ENCODE results near the gene OTOF. TPM values are rescaled to one million over a fixed set of nuclear protein-coding genes. Genes with fewer than 3 reads are reported as not detected.
A peak's percentile ranks its signal among the peaks of the same experiment; 100 is the strongest.

The OTOF gene
- total and polyA plus RNA-seq, 2 experiments from 2014 or later, result 0.21 to 0.23 TPM

- no peak for TF ChIP-seq ZNF462 (CRISPR knock-in tag; IDR thresholded peaks at IDR 0.05)
- no peak for TF ChIP-seq NANOG (IDR thresholded peaks at IDR 0.05; ENCODE audit: borderline replicate concordance)
- no peak for TF ChIP-seq STAT1 (IDR thresholded peaks at IDR 0.05; ENCODE audit: unreplicated experiment)
Observed at GRCh38 chr2:26438526-26438925, 39.4 kb downstream of the OTOF start (continued).

DNA sequence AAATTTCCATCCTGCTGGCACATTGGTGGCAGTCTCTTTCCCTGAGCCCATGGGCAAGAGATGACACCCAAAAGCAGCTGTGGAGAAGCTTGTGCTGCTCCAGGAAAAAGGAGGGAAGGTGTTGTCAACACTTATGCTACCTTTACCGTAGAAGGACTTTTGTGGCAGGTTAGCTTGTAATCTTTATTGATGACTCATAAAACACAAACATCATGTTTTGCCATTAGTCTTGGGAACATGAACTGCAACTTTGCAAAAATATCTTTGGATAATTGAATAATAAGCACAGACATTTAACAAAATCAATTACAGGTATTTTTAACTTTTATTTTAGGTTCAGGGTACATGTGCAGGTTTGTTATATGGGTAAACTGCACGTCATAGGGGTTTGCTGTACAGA, 42.8 kb downstream of the OTOF start:
- Mint-ChIP-seq H3K9me3 (no peaks in the 10 kb centered on the region; the same call in 2 of the 3 replicates), H3K4me1 (0 out of 3 replicates have a peak, but pooled peaks cover 3% of the 10 kb centered on the region), H3K27ac (no peak overlapping the region), H3K4me3 (no peak overlapping the region), H3K36me3 (ENCODE audit: low read depth) (no peaks in the 10 kb centered on the region), H3K27me3 (ENCODE audit: insufficient read depth, low read depth, poor library complexity) (peaks cover 8% of the 10 kb centered on the region)
- H2AFZ ChIP-seq, result peak overlapping the region; percentile 81; the same call in 1 of the 2 replicates
- H3F3A ChIP-seq (replicated peaks; ENCODE audit: low read depth), result no peaks in the 10 kb centered on the region
- H3K9me2 ChIP-seq (ENCODE audit: insufficient read depth), result no peaks in the 10 kb centered on the region; the same call in 1 of the 2 replicates
- no peak overlapping the region for H3K4me3 ChIP-seq
- no peaks in the 10 kb centered on the region for H3K27me3 ChIP-seq (ENCODE audit: insufficient read depth)
- DNase-seq (ENCODE audit: low spot score) (no peak), ATAC-seq (no peak)
- no peaks in the 10 kb centered on the region for H4K20me1 ChIP-seq (replicated peaks; ENCODE audit: insufficient read depth)
- H3K36me3 ChIP-seq (ENCODE audit: insufficient read depth), result no peaks in the 10 kb centered on the region
- no peak overlapping the region for H3K4me2 ChIP-seq
- no peaks in the 10 kb centered on the region for H3K79me2 ChIP-seq (replicated peaks; ENCODE audit: insufficient read depth)
- no peak overlapping the region for H3K27ac ChIP-seq (ENCODE audit: low read depth)
- H3K4me1 ChIP-seq (ENCODE audit: insufficient read depth), result no peaks in the 10 kb centered on the region
- TF ChIP-seq, protein P1, sequence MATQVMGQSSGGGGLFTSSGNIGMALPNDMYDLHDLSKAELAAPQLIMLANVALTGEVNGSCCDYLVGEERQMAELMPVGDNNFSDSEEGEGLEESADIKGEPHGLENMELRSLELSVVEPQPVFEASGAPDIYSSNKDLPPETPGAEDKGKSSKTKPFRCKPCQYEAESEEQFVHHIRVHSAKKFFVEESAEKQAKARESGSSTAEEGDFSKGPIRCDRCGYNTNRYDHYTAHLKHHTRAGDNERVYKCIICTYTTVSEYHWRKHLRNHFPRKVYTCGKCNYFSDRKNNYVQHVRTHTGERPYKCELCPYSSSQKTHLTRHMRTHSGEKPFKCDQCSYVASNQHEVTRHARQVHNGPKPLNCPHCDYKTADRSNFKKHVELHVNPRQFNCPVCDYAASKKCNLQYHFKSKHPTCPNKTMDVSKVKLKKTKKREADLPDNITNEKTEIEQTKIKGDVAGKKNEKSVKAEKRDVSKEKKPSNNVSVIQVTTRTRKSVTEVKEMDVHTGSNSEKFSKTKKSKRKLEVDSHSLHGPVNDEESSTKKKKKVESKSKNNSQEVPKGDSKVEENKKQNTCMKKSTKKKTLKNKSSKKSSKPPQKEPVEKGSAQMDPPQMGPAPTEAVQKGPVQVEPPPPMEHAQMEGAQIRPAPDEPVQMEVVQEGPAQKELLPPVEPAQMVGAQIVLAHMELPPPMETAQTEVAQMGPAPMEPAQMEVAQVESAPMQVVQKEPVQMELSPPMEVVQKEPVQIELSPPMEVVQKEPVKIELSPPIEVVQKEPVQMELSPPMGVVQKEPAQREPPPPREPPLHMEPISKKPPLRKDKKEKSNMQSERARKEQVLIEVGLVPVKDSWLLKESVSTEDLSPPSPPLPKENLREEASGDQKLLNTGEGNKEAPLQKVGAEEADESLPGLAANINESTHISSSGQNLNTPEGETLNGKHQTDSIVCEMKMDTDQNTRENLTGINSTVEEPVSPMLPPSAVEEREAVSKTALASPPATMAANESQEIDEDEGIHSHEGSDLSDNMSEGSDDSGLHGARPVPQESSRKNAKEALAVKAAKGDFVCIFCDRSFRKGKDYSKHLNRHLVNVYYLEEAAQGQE (IDR thresholded peaks at IDR 0.05; ENCODE audit: unreplicated experiment), result no peak
- TF ChIP-seq POLR2AphosphoS5 (IDR thresholded peaks at IDR 0.05; ENCODE audit: low read depth) (no peak), JUNB (IDR thresholded peaks at IDR 0.05; ENCODE audit: unreplicated experiment) (no peak), EZH2 (IDR thresholded peaks at IDR 0.05; ENCODE audit: low read depth, unreplicated experiment) (no peak), EZH2phosphoT487 (IDR thresholded peaks at IDR 0.05; ENCODE audit: unreplicated experiment) (no peak), ZNF331 (CRISPR knock-in tag; IDR thresholded peaks at IDR 0.05; ENCODE audit: low read depth) (no peak)
- TF ChIP-seq, protein P2, sequence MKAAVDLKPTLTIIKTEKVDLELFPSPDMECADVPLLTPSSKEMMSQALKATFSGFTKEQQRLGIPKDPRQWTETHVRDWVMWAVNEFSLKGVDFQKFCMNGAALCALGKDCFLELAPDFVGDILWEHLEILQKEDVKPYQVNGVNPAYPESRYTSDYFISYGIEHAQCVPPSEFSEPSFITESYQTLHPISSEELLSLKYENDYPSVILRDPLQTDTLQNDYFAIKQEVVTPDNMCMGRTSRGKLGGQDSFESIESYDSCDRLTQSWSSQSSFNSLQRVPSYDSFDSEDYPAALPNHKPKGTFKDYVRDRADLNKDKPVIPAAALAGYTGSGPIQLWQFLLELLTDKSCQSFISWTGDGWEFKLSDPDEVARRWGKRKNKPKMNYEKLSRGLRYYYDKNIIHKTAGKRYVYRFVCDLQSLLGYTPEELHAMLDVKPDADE (IDR thresholded peaks at IDR 0.05), result no peak

All from GM23338 (cell line).